GM21717 (cell line): ENCODE results near the gene MRPL33.

Experiments used
- ATAC-seq: cut with Tn5 transposase; IDR thresholded peaks from one replicate; pipeline ENCODE4 v1.9.1; 2021; ENCODE audit warnings: mild to moderate bottlenecking, moderate library complexity; ENCODE audit not compliant: unreplicated experiment

The MRPL33 gene

DNA sequence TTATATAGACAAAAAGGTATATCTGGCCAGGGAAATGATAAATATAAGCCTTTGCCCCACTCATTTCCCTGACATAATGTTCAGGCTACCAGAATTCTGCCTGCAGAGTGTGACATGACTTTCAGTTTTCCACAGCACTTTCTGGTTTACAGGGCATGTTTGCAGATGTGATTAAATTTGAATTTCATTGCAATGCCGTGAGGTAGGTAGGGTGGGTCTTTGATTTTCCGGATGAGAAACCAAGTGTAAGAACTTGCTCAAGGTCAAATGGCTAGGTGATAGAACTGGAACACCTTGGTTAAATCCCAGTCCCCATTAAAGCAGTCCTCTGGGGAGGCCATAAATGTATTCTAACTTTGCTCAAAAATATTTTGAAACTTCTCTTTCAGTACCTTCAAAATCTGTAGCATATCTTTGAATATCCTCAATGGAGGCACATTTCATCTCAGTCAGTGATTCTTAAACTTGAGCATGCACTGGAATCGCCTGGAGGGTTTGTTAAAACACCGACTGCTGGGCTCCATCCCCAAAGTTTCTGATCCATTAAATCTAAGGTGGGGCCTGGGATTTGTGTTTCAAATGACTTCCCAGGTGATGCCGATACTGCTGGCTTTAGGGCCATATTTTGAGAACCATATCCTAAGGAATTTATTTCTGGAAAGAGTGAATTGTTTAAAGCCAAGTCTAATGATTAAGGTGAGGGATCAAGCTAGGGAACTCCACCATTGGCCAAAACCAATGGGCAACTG, 35.0 kb downstream of the MRPL33 start:
- no peak for ATAC-seq

- ATAC-seq: no peak
Measured at GRCh38 chr2:27807476-27807875, 36.0 kb downstream of the MRPL33 start.

GRCh38 chr2:27808418-27808817, 36.9 kb downstream of the MRPL33 start:
- no peak for ATAC-seq

GRCh38 chr2:27808984-27809383, 37.5 kb downstream of the MRPL33 start:
- no peak for ATAC-seq

DNA sequence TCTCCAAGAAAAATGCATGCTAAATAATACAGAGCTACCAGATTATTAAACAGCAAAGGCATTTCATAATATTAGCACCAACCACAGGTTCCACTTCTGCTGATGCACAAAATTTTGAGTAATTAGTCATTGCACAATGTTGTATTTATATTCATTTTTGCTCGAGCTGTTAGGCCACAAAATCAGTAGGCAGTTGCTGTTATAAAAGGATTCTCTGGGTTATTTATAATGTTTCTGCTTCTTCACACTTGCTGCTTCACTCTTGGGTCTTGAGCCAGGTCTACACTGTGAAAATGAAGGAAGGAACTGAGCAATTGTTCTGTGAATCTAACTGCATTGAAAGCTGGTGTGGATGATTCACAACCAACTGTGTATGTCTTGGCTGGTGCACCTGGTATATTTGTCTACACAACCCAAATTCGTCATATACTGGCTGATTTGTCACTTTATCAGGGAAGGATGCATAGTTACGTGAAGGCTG, 38.3 kb downstream of the MRPL33 start:
- ATAC-seq: no peak

GRCh38 chr2:27810455-27810854, 38.9 kb downstream of the MRPL33 start:
- ATAC-seq: no peak

DNA sequence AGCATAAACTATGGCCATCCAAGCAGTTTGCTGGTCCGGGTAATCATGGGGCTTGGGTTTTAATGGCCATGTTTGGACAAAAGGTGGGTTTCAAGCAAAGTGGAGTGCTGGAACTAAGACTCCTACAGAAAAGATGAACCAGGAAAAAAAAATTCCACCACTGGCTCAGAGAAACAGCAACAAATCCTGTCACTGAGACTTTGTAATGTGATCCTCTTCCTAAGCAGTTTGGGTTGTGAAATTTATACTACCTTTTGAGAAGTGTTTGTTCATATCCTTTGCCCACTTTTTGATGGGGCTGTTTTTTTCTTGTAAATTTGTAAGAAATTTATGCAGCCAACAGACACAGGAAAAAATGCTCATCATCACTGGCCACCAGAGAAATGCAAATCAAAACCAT, 40.2 kb downstream of the MRPL33 start:
- ATAC-seq: no peak

DNA sequence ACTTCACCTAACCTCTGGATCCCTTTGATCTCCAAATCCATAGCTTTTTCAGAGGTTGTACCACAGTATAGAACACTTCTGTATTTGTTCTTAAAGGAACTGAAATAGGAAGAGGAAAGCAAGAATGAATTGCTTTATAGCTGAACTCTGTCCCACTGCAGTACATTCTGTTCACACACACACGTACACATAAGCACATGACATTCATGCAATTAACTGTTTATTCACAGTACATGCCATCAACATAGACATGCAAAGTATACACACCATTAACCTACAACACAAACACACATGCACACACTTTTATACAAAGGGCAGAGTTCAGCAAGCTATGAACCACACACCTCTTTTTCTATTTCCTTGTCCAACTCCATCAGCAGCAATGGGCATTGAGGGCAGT, 43.2 kb downstream of the MRPL33 start:
- ATAC-seq: no peak

- no peak for ATAC-seq
Measured at GRCh38 chr2:27815860-27816438, 44.4 kb downstream of the MRPL33 start.

DNA sequence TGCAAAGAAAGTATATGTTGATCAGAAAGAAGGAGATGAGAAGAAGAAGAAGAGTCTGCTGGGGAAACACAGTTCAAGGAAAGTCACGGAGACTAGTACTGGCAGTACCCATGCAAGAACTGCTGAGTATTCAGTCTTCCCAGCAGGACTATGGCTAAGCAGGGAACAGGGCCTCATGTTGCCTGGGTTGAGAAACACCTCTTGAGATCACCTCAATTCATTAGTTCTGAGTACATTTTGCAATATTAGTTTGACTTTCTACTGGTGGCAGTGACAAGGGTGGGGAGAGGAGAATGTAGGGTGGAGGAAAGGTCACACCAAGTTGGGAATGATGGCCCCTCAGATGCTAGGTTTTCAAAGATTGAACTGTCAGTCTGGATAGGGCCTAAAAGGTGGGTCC, 50.5 kb downstream of the MRPL33 start:
- no peak for ATAC-seq

DNA sequence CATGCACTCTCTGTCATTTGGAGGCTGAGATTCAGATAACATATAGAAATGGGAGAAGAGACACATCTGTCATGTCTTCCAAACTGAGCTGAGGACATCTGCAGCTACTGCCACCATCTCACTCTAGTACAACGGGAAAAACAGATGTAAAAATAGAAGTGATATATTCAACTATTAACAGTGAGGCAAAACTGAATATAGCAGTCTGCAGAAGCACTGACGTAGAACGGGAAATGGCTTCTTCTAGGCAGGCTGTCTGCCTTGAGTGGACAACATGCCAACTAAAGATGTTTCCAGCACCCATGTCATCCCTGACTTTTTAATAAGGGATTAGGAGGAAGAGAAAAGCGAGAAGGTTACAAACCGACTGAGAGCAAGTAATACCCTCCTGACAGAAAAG, 51.6 kb downstream of the MRPL33 start:
- no peak for ATAC-seq

GRCh38 chr2:27823569-27823968, 52.0 kb downstream of the MRPL33 start:
- no peak for ATAC-seq

- ATAC-seq: no peak
Measured at GRCh38 chr2:27824401-27824800, 52.9 kb downstream of the MRPL33 start.

DNA sequence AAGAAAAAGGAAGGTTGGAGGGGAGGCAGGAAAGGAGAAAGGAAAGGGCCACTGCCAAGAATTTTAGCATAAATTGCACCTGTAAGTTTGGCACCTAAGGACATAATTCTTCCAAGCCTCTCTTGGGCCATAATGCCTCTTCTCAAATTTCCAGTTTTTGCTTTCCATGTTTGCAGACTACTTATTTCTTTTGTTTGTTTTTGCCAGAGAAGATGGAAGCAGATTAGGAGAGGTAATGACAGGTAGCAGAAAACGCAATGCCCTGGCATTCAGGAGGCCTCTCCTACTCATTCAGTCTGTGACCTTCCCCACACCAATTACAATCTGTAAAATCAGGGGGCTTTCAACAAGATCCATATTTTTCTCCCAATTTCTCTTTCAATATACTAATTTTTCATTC, 56.8 kb downstream of the MRPL33 start:
- no peak for ATAC-seq
